Activated T-cell treated with anti-CD3 and anti-CD28 coated beads, Interleukin-2, amount 50 U/mL, for 24 hours (primary cell): ENCODE measurements around the gene ZNF410.
"Not testable (repeated sequence)": the region's sequence is repeated elsewhere in the genome, so short reads cannot be mapped to it uniquely, and the experiment has no call there.

Experiments
- DNase-seq: peaks from one replicate; pipeline ENCODE4 v3.0.0-alpha.2; 2020
- H3K27ac Mint-ChIP-seq: 2 replicates; pipeline ENCODE4 v1.8.0; 2020; ENCODE audit warnings: mild to moderate bottlenecking, mixed read lengths
- H3K27me3 Mint-ChIP-seq: 2 replicates; pipeline ENCODE4 v1.8.0; 2020; ENCODE audit warnings: mixed read lengths
- H3K36me3 Mint-ChIP-seq: 2 replicates; pipeline ENCODE4 v1.8.0; 2020; ENCODE audit warnings: low read depth, mixed read lengths
- H3K4me1 Mint-ChIP-seq: 2 replicates; pipeline ENCODE4 v1.8.0; 2020; ENCODE audit warnings: low read depth, mixed read lengths
- H3K4me3 Mint-ChIP-seq: 2 replicates; pipeline ENCODE4 v1.8.0; 2020; ENCODE audit warnings: mild to moderate bottlenecking, moderate library complexity, mixed read lengths
- H3K9me3 Mint-ChIP-seq: 2 replicates; pipeline ENCODE4 v1.8.0; 2020; ENCODE audit warnings: mixed read lengths

The ZNF410 gene

GRCh38 chr14:73869754-73870153 is 16.9 kb upstream of the ZNF410 start:
- not testable (repeated sequence) for H3K27me3 Mint-ChIP-seq
- peaks cover 11% of the 10 kb centered on the region for H3K36me3 Mint-ChIP-seq

GRCh38 chr14:73870525-73871235 is 16.0 kb upstream of the ZNF410 start:
- no peak for DNase-seq
- no peaks in the 10 kb centered on the region for H3K9me3 Mint-ChIP-seq
- H3K27me3 Mint-ChIP-seq = no peaks in the 10 kb centered on the region
- no peaks in the 10 kb centered on the region for H3K4me1 Mint-ChIP-seq
- H3K4me3 Mint-ChIP-seq = no peak overlapping the region
- H3K27ac Mint-ChIP-seq = no peak overlapping the region
- peaks cover 8% of the 10 kb centered on the region for H3K36me3 Mint-ChIP-seq

More at GRCh38 chr14:73869754-73870153, 16.9 kb upstream of the ZNF410 start:
- H3K4me3 Mint-ChIP-seq, H3K4me1 Mint-ChIP-seq, H3K27ac Mint-ChIP-seq, DNase-seq, H3K9me3 Mint-ChIP-seq: not testable (repeated sequence)

GRCh38 chr14:73873660-73874059 is 13.0 kb upstream of the ZNF410 start:
- Mint-ChIP-seq H3K27ac (no peak overlapping the region), H3K27me3 (no peaks in the 10 kb centered on the region), H3K4me1 (no peaks in the 10 kb centered on the region), H3K9me3 (no peaks in the 10 kb centered on the region), H3K4me3 (no peak overlapping the region), H3K36me3 (peaks cover 2% of the 10 kb centered on the region)
- no peak for DNase-seq

DNA sequence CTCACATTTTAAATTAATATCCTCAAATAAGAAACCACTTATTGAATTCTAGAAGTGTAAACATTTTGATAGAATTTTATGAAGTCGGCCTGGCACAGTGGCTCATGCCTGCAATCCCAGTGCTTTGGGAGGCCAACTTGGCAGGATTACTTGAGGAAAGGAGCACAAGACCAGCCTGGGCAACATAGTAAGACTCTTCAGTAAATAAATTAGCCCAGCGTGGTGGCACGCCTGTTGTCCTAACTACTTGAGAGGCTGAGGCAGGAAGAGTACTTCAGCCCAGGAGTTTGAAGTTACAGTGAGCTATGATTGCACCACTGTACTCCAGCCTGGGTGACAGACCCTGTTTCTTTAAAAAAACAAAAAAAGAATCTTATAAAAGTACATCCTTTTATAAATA is 8.9 kb upstream of the ZNF410 start:
- Mint-ChIP-seq H3K27me3 (no peaks in the 10 kb centered on the region), H3K4me3 (no peak overlapping the region), H3K9me3 (no peaks in the 10 kb centered on the region), H3K36me3 (peaks cover 6% of the 10 kb centered on the region), H3K27ac (no peak overlapping the region), H3K4me1 (no peaks in the 10 kb centered on the region)
- DNase-seq = no peak

DNA sequence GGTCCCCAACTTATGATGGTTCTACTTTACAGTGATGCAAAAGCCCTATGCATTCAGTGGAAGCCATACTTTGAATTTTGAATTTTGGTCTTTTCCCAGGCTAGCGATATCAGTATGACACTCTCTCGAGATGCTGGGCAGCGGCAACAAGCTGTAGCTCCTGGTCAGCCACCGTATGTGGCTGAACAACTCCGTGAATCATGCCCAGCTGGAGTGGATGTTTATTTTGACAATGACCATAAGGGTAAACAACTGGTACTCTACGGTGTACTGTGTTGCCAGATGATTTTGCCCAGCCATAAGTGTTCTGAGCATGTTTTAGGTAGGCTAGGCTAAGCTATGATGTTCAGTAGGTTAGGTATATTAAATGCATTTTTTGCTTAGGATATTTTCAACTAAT is 8.2 kb upstream of the ZNF410 start:
- Mint-ChIP-seq H3K4me1 (no peaks in the 10 kb centered on the region), H3K27me3 (no peaks in the 10 kb centered on the region), H3K36me3 (peaks cover 6% of the 10 kb centered on the region), H3K4me3 (no peak overlapping the region), H3K9me3 (no peaks in the 10 kb centered on the region), H3K27ac (no peak overlapping the region)
- DNase-seq = no peak

- Mint-ChIP-seq H3K27ac (no peak overlapping the region), H3K36me3 (peaks cover 6% of the 10 kb centered on the region), H3K4me3 (no peak overlapping the region), H3K27me3 (no peaks in the 10 kb centered on the region), H3K4me1 (no peaks in the 10 kb centered on the region), H3K9me3 (no peaks in the 10 kb centered on the region)
- no peak for DNase-seq
Observed at GRCh38 chr14:73879027-73879426, 7.6 kb upstream of the ZNF410 start.

- Mint-ChIP-seq H3K27ac (peak overlapping the region; percentile 98), H3K9me3 (no peaks in the 10 kb centered on the region), H3K4me1 (peaks cover 42% of the 10 kb centered on the region), H3K4me3 (peak overlapping the region; percentile 88), H3K36me3 (peaks cover 36% of the 10 kb centered on the region), H3K27me3 (no peaks in the 10 kb centered on the region)
- no peak for DNase-seq
Observed at GRCh38 chr14:73884438-73885190, 2.0 kb upstream of the ZNF410 start.

GRCh38 chr14:73887318-73887616 is 608 bp downstream of the ZNF410 start:
- Mint-ChIP-seq H3K9me3 (no peaks in the 10 kb centered on the region), H3K27ac (peak overlapping the region; percentile 98), H3K4me3 (peak overlapping the region; percentile 88), H3K27me3 (no peaks in the 10 kb centered on the region), H3K36me3 (peaks cover 51% of the 10 kb centered on the region), H3K4me1 (peaks cover 58% of the 10 kb centered on the region)
- no peak for DNase-seq

- Mint-ChIP-seq H3K27ac (peak overlapping the region; percentile 98), H3K9me3 (no peaks in the 10 kb centered on the region), H3K27me3 (no peaks in the 10 kb centered on the region), H3K4me1 (peaks cover 58% of the 10 kb centered on the region), H3K4me3 (peak overlapping the region; percentile 88), H3K36me3 (peaks cover 55% of the 10 kb centered on the region)
- no peak for DNase-seq
Observed at GRCh38 chr14:73887694-73888459, 1.2 kb downstream of the ZNF410 start.

DNA sequence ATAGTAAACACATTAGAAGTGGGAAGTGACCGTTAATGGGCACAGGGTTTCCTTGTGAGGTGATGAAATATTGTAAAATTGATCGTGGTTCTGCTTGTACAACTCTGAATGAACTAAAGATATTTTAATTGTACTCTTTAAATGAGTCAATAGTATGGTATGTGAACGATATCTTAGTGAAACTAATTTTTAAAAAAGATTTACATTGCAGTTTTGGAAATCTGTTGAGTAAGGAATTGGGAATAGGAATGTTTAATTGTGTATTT is 1.7 kb downstream of the ZNF410 start:
- Mint-ChIP-seq H3K9me3 (no peaks in the 10 kb centered on the region), H3K36me3 (peaks cover 60% of the 10 kb centered on the region), H3K27me3 (no peaks in the 10 kb centered on the region), H3K4me1 (peaks cover 58% of the 10 kb centered on the region), H3K4me3 (peak overlapping the region; percentile 88), H3K27ac (peak overlapping the region; percentile 98)
- DNase-seq = no peak

- Mint-ChIP-seq H3K36me3 (peaks cover 66% of the 10 kb centered on the region), H3K27me3 (no peaks in the 10 kb centered on the region), H3K4me1 (peaks cover 59% of the 10 kb centered on the region), H3K27ac (peak overlapping the region; percentile 98), H3K4me3 (peak overlapping the region; percentile 88), H3K9me3 (no peaks in the 10 kb centered on the region)
- no peak for DNase-seq
Observed at GRCh38 chr14:73888971-73889370, 2.3 kb downstream of the ZNF410 start.

GRCh38 chr14:73889376-73889775 is 2.7 kb downstream of the ZNF410 start:
- Mint-ChIP-seq H3K4me1 (peaks cover 60% of the 10 kb centered on the region), H3K27me3 (no peaks in the 10 kb centered on the region), H3K36me3 (peaks cover 70% of the 10 kb centered on the region), H3K4me3 (peak overlapping the region; percentile 88), H3K9me3 (no peaks in the 10 kb centered on the region), H3K27ac (peak overlapping the region; percentile 98)
- DNase-seq = no peak

- H3K4me1 Mint-ChIP-seq = peaks cover 37% of the 10 kb centered on the region
- peaks cover 87% of the 10 kb centered on the region for H3K36me3 Mint-ChIP-seq
- H3K9me3 Mint-ChIP-seq, H3K4me3 Mint-ChIP-seq, DNase-seq, H3K27me3 Mint-ChIP-seq: not testable (repeated sequence)
- peak overlapping the region; percentile 77 for H3K27ac Mint-ChIP-seq
Observed at GRCh38 chr14:73894180-73894687, 7.6 kb downstream of the ZNF410 start.

DNA sequence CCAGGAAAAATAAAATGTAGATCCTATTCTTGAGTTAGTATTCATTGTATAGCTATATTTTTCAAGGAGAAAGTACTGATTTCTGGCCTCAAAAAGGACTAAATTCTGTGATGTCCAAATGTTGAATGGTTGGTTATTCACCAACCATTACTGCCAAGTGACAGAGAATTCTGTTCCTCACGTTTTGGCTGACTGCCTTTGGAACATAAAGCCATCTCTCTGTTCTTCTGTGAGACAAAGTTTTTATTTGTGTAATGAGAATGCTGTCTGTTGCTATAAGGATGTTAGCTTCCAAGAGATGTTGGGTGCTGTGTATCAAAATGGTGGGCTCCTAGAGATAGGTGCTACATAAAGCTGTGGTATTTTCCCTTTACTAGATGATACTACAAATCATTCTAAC is 9.3 kb downstream of the ZNF410 start:
- no peaks in the 10 kb centered on the region for H3K9me3 Mint-ChIP-seq
- no peak overlapping the region for H3K4me3 Mint-ChIP-seq
- no peak for DNase-seq
- H3K4me1 Mint-ChIP-seq = peaks cover 26% of the 10 kb centered on the region
- H3K36me3 Mint-ChIP-seq = peaks cover 90% of the 10 kb centered on the region
- peak overlapping the region; percentile 82 for H3K27ac Mint-ChIP-seq
- H3K27me3 Mint-ChIP-seq = no peaks in the 10 kb centered on the region

- Mint-ChIP-seq H3K4me3 (no peak overlapping the region), H3K9me3 (no peaks in the 10 kb centered on the region), H3K36me3 (peaks cover 90% of the 10 kb centered on the region), H3K27ac (peak overlapping the region; percentile 82), H3K27me3 (no peaks in the 10 kb centered on the region), H3K4me1 (peaks cover 22% of the 10 kb centered on the region)
- DNase-seq = no peak
Observed at GRCh38 chr14:73896521-73896920, 9.9 kb downstream of the ZNF410 start.
